ENCODE data around the gene KATNIP. TPM values are rescaled to one million over a fixed set of nuclear protein-coding genes. Genes with fewer than 3 reads are reported as not detected.

KATNIP gene
- total and polyA plus RNA-seq, 2 of the 13 experiments (the other 11 are each of a cell fraction or from before 2014, with no cell fraction given), result 9.7 to 12.0 TPM

- peaks cover 13% of the 10 kb centered on the region for H4K20me1 ChIP-seq (ENCODE audit: insufficient read depth, low read length)
- peaks cover 26 to 39% of the 10 kb centered on the region in 2 experiments for H3K36me3 ChIP-seq (replicated peaks in 1 of 2; ENCODE audit: control insufficient read depth in 1 of 2, insufficient read depth in 2 of 2, low read length in 2 of 2)
- no peaks in the 10 kb centered on the region; a peak in 1 of 5 replicates for H3K27me3 ChIP-seq (ENCODE audit: control insufficient read depth in 1 of 2, insufficient read depth in 2 of 2, low read length in 2 of 2)
- TF ChIP-seq ZNF619 (CRISPR knock-in tag; IDR thresholded peaks at IDR 0.05), result no peak
- TF ChIP-seq, protein P1, sequence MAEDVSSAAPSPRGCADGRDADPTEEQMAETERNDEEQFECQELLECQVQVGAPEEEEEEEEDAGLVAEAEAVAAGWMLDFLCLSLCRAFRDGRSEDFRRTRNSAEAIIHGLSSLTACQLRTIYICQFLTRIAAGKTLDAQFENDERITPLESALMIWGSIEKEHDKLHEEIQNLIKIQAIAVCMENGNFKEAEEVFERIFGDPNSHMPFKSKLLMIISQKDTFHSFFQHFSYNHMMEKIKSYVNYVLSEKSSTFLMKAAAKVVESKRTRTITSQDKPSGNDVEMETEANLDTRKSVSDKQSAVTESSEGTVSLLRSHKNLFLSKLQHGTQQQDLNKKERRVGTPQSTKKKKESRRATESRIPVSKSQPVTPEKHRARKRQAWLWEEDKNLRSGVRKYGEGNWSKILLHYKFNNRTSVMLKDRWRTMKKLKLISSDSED (CRISPR knock-in tag; IDR thresholded peaks at IDR 0.05), result no peak
- TF ChIP-seq RBFOX2 (IDR thresholded peaks at IDR 0.05; ENCODE audit: low read depth, low read length), result no peak
- TF ChIP-seq, protein P2, sequence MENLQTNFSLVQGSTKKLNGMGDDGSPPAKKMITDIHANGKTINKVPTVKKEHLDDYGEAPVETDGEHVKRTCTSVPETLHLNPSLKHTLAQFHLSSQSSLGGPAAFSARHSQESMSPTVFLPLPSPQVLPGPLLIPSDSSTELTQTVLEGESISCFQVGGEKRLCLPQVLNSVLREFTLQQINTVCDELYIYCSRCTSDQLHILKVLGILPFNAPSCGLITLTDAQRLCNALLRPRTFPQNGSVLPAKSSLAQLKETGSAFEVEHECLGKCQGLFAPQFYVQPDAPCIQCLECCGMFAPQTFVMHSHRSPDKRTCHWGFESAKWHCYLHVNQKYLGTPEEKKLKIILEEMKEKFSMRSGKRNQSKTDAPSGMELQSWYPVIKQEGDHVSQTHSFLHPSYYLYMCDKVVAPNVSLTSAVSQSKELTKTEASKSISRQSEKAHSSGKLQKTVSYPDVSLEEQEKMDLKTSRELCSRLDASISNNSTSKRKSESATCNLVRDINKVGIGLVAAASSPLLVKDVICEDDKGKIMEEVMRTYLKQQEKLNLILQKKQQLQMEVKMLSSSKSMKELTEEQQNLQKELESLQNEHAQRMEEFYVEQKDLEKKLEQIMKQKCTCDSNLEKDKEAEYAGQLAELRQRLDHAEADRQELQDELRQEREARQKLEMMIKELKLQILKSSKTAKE (CRISPR knock-in tag; IDR thresholded peaks at IDR 0.05; ENCODE audit: borderline replicate concordance), result no peak
- no peak for TF ChIP-seq MIER3 (CRISPR knock-in tag; IDR thresholded peaks at IDR 0.05; ENCODE audit: borderline replicate concordance)
- no peak for TF ChIP-seq ZNF446 (CRISPR knock-in tag; IDR thresholded peaks at IDR 0.05)
- no peak for TF ChIP-seq JUN (CRISPR knock-in tag; IDR thresholded peaks at IDR 0.05)
- TF ChIP-seq CCAR2 (optimal IDR thresholded peaks at IDR 0.05; ENCODE audit: low read depth, low read length), result no peak
- TF ChIP-seq ZBTB1 (CRISPR knock-in tag; IDR thresholded peaks at IDR 0.05; ENCODE audit: borderline replicate concordance), result no peak
- no peak for TF ChIP-seq NFKB2 (CRISPR knock-in tag; IDR thresholded peaks at IDR 0.05; ENCODE audit: borderline replicate concordance)
- no peak for TF ChIP-seq ZNF20 (CRISPR knock-in tag; IDR thresholded peaks at IDR 0.05)
- no peak for TF ChIP-seq TBX2 (CRISPR knock-in tag; IDR thresholded peaks at IDR 0.05; ENCODE audit: borderline replicate concordance)
- TF ChIP-seq RXRB (CRISPR knock-in tag; IDR thresholded peaks at IDR 0.05; ENCODE audit: borderline replicate concordance), result no peak
- TF ChIP-seq ZNF644 (CRISPR knock-in tag; IDR thresholded peaks at IDR 0.05; ENCODE audit: low read depth), result no peak
- TF ChIP-seq SNAPC2 (CRISPR knock-in tag; IDR thresholded peaks at IDR 0.05), result no peak
- TF ChIP-seq THRA (CRISPR knock-in tag; IDR thresholded peaks at IDR 0.05; ENCODE audit: borderline replicate concordance), result no peak
- no peak for TF ChIP-seq ZNF83 (CRISPR knock-in tag; IDR thresholded peaks at IDR 0.05; ENCODE audit: borderline replicate concordance)
- TF ChIP-seq ARNT2 (CRISPR knock-in tag; IDR thresholded peaks at IDR 0.05; ENCODE audit: low read depth), result no peak
- H3K4me3 ChIP-seq (replicated peaks in 1 of 3; ENCODE audit: insufficient read depth in 1 of 3, low read depth in 2 of 3, low read length in 3 of 3), result no peak overlapping the region
- no peak for ATAC-seq
- no peak overlapping the region for H2AFZ ChIP-seq (ENCODE audit: low read length)
- no TSS peak for BruUV-seq (replicated peaks)
- H3K4me2 ChIP-seq (ENCODE audit: low read depth, low read length), result peak overlapping the region; percentile 14; the same call in 1 of the 2 replicates
- ChIA-PET POLR2A (no interaction called here), CTCF (ENCODE audit: low intra/inter-chr PET ratio, low total read pairs) (no interaction called here)
- H3K79me2 ChIP-seq (ENCODE audit: insufficient read depth, low read length), result peaks cover 36% of the 10 kb centered on the region
- WGBS (ENCODE audit: low lambda C conversion rate), result 91% methylated on average over 4 of the region's 4 CpGs
- H3K9ac ChIP-seq (ENCODE audit: insufficient read depth, low read depth, low read length), result no peak overlapping the region
- FAIRE-seq, result no peak
- H3K9me3 ChIP-seq (ENCODE audit: low read length), result no peaks in the 10 kb centered on the region
- H3K4me1 ChIP-seq (ENCODE audit: insufficient read depth, low read length), result peaks cover 34% of the 10 kb centered on the region
- DNase-seq (ENCODE audit: low spot score), result no peak
- intact Hi-C loops (cut with micrococcal nuclease; ENCODE audit: unreplicated experiment), result no loop called here
- H3K27ac ChIP-seq (ENCODE audit: extremely low read length, insufficient read depth, low read length), result no peak overlapping the region
- in situ Hi-C loops (cut with HindIII; ENCODE audit: extremely low pct_ligation_motif_present, low pct_unique_long_range_greater_than_20kb), result no loop called here
Measured at GRCh38 chr16:27547134-27547533, 2.8 kb upstream of the KATNIP start.

All from HepG2 (cell line).